ENCODE data around the gene RRP1B.
"Not testable (repeated sequence)": the region's sequence is repeated elsewhere in the genome, so short reads cannot be mapped to it uniquely, and the experiment has no call there.

The RRP1B gene

GRCh38 chr21:43675871-43676270 lies 16.5 kb downstream of the RRP1B start:
- DNase-seq, result no peak

GRCh38 chr21:43676391-43676790 lies 17.0 kb downstream of the RRP1B start:
- DNase-seq, result no peak

GRCh38 chr21:43679951-43680350 lies 20.6 kb downstream of the RRP1B start:
- DNase-seq, result no peak

- DNase-seq, result not testable (repeated sequence)
Observed at GRCh38 chr21:43680421-43680820, 21.1 kb downstream of the RRP1B start.

GRCh38 chr21:43681650-43682049 lies 22.3 kb downstream of the RRP1B start:
- DNase-seq, result no peak

GRCh38 chr21:43684424-43684823 lies 25.1 kb downstream of the RRP1B start:
- no peak for DNase-seq

- no peak for DNase-seq
Observed at GRCh38 chr21:43686811-43687565, 27.6 kb downstream of the RRP1B start.

- no peak for DNase-seq
Observed at GRCh38 chr21:43687566-43688399, 28.4 kb downstream of the RRP1B start.

- DNase-seq, result no peak
Observed at GRCh38 chr21:43688906-43689305, 29.5 kb downstream of the RRP1B start.

GRCh38 chr21:43689556-43690337 lies 30.4 kb downstream of the RRP1B start:
- no peak for DNase-seq

- no peak for DNase-seq
Observed at GRCh38 chr21:43690346-43690745, 31.0 kb downstream of the RRP1B start.

GRCh38 chr21:43691086-43691795 lies 31.9 kb downstream of the RRP1B start:
- DNase-seq, result no peak

GRCh38 chr21:43691801-43692200 lies 32.4 kb downstream of the RRP1B start:
- DNase-seq, result no peak

GRCh38 chr21:43692949-43693348 lies 33.6 kb downstream of the RRP1B start:
- no peak for DNase-seq

GRCh38 chr21:43693981-43694380 lies 34.6 kb downstream of the RRP1B start:
- DNase-seq, result no peak

GRCh38 chr21:43694437-43695079 lies 35.2 kb downstream of the RRP1B start:
- DNase-seq, result no peak

GRCh38 chr21:43696214-43696613 lies 36.9 kb downstream of the RRP1B start:
- no peak for DNase-seq

- no peak for DNase-seq
Observed at GRCh38 chr21:43697758-43698643, 38.6 kb downstream of the RRP1B start.

- DNase-seq, result not testable (repeated sequence)
Observed at GRCh38 chr21:43699492-43699777, 40.1 kb downstream of the RRP1B start.

GRCh38 chr21:43699933-43700599 lies 40.7 kb downstream of the RRP1B start:
- no peak for DNase-seq
